ENCODE results near the gene PIGN.

The PIGN gene

DNA sequence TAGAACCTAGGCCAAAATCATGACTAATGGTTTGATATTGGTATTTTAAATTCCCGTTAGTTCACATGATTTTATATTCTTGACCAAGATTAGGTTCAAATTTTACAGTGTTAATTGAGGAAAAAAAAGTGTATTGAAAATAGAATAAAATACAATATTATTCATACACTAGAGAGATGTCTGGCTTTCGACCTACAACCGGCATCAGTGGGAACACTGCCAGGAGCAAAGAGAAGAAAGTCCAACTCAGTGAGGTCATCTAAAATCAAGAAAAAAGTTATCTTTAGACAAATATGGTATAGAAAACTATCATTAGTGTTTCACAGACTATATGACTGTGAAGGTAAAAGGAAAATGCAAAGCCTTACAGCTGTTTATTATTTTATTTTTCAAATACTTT, 81.5 kb downstream of the PIGN start:
- no peak for DNase-seq

DNA sequence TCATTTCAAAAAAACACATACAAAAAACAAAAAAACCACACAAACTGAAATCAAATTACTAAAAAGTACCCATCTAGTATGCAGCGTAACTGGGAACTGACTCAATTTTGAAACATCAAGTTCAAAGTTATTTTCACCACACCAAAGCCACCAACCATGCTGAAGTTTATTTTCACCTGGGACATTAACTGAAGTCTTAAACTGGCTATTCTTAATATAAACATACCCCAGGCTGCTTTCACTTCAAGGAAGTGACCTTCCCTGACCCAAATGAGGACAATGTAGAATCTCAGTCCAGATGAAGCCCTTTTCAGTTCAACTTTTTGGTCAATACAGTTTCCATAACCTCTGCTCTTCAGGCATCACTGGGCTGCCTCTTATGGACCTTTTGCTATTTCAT, 84.6 kb downstream of the PIGN start:
- DNase-seq, result no peak

GRCh38 chr18:62101321-62101721, 85.5 kb downstream of the PIGN start:
- DNase-seq, result no peak

DNA sequence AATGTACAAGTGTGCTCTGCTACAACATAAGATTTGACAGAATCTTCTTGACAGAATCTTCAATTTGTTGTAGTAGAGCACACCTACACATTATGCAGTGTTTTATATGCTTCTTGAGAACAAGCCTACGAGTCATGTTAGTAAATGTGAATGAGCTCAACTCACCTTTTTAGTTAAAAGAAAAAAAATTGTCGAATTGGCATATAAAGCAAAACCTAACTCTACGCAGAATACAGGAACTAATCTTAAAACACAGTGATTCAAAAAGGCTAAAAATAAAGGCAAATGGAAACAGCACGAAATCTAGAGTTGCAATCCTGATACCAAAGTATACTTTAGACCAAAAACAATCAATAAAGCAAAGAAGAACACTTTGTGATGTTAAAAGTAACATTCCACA, 87.9 kb downstream of the PIGN start:
- no peak for DNase-seq

DNA sequence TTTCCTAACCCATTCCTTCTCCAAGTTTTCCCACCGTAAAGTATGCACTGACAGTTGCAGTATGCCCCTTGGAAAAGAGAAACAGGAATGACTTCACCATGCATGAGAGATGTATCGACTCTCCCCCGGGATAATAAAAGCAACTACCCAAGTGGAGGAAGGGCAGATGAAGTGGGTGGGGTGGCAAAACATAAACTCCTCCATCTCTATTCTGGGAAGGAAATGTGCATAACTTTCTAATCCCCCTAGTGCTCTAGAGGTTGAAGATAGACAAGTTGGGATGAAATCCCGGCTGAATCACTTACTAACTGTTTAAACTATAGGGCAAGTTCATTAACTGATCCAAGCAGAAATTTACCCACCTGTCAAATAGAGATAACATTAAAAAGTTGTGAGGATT, 89.2 kb downstream of the PIGN start:
- DNase-seq, result no peak

DNA sequence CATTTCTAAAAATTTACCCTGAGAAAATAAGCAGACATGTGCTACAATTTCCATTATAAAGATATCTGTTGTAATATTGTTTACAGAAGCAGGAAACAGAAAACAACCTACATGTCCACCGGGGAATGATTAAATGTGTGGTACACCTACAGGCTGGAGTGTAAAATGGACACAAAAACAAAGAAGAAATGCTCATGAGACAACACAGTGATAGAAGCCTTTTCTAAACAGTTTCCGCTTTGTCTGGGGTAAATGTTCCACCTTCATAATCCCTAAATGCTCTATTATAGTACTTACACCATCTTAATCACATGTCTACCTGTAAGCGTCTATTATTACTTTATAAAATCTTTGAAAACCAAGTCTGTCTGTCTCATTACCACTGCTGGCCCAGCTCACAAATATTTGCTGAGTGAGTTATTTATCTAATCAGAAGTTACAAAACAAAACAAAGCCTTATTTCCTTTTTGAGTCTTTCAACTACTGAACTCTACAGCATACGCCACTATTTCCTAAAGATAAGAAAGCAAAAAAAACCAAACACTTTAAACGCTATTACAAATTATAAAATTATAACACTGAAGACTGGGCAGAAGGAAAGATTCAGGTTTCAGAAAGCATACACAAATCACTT, 95.3 kb downstream of the PIGN start:
- DNase-seq, result no peak

GRCh38 chr18:62089174-62089573, 97.7 kb downstream of the PIGN start:
- DNase-seq, result no peak

GRCh38 chr18:62088156-62088555, 98.7 kb downstream of the PIGN start:
- no peak for DNase-seq

- no peak for DNase-seq
Measured at GRCh38 chr18:62085756-62086155, 101.1 kb downstream of the PIGN start.

DNA sequence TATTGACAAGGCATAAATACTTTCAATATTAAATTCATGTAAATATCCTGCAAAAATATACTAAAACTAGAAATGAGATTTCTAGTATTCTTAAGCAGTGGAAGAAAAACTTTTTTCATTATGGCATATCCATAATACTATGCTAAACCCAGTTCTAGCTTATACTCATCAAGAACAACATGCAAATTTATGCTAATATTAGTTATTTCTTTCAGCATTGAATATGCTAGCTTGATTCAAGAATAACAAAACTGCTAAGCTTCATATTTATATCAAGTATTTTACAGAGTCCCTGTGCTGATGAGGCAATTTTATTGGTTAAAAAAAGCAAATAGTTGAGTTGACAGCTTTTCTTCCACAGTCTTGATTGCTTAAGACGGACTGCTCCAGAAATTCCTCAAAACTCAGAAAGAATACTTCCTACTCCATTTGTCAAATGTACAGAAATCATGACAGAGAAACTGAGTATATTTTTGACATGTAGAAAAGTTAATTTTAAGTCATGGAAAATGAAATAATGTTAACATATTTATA, 105.0 kb downstream of the PIGN start:
- no peak for DNase-seq

DNA sequence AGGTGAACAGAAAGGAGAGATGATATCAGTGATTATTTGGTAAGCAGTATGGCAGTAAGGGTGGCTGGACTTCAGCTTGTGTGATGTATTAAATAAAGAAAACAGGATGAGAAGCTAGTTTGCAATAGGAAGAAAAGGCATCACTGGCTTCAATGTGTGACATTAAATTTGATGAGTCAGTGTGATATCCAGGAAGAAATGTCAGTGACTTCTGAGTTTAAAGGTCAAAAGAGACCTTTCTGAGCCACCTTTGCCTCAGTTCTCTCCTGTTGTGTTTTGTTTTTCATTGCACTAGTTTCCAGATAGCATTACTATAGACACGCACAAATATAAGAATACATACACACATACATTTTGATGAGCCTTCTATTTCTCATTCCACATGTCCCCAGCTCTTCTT, 105.6 kb downstream of the PIGN start:
- no peak for DNase-seq

DNA sequence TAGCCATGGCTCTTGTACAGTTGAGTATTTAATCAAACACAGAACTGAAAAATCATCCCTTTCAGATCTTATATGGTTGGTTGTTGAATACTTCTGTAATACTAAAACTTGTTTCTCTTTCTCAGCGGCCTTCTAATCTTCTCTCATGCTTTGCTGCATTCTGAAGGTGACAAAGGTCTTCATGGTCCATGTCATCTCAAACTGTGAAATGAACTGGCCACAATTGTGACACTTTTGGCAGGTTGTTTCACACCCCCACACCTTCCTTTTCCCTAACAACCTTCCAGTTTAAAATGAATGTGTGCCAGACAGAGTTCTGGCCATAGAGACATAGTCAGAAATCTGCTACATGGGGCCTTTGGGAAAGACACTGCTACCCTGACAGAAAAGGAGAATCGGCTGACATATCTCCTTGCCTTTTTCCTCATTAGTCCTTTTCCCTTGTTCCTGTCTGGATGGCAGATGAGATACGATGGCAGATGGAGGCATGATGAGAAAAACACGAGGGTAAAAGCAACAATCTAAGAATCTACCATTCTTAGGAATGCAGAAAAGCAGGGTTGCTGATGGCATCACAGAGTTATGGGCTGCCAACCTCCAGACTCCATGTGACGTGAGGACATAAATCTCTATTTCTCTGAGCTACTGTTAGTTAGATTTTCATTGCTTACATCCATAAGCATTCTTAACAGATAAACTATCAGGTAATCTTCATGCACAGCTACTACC, 106.5 kb downstream of the PIGN start:
- no peak for DNase-seq

DNA sequence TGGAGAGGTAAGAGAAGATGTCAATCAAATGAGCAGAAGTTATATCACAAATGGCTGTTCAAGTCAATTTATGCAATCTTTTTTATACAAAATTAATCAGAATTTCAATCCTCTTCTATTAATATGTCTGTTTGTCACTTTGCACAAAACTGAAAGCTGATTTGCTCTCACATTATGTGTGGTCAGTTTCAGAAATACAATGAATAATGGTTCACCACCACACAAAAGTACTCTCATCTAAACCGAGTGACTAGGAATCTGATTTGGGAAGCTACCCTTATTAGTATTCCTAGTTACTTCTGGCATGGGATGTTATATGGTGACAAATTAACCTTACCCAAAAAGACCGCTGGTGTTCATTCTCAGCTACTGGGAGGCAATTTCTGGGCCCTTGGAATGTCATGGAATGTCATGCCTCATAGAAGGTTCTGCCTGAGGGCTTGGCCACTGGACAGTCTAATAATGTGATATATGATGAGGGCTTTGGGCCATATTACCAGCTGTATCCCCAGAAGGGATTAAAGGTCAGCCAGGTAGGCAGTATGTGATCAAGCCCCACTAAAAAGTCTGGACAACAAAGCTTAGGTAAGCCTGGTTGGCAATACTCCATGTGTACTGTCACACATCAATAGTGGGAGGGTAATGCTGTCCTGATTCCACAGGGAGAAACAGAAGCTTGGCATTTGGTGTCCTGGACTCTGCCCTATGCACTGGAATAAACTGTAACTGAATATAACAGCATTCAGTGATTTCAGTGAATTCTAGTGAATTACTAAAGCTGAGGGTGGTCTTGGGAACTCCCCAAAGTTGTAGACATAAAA, 113.2 kb downstream of the PIGN start:
- no peak for DNase-seq

GRCh38 chr18:62072370-62072769, 114.5 kb downstream of the PIGN start:
- DNase-seq, result no peak

- DNase-seq, result no peak
Measured at GRCh38 chr18:62071071-62071470, 115.8 kb downstream of the PIGN start.

GRCh38 chr18:62070302-62070701, 116.6 kb downstream of the PIGN start:
- DNase-seq, result no peak

DNA sequence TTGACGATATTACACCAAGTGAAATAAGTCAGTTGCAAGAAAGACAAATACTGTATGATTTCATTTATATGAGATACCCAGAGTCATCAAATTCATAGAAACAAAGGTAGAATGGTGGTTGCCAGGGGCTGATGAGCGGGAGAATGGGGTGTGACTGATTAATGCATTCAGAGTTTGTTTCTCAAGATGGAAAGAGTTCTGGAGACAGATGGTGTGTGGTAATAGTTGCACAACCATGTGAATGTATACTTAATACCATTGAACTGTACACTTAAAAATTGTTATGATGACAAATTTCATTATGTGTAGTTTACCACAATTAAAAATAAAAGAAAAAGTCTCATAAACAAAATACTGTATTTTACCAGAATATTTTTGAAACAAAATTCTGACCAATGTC, 117.3 kb downstream of the PIGN start:
- DNase-seq, result no peak

- DNase-seq, result no peak
Measured at GRCh38 chr18:62066102-62066818, 120.6 kb downstream of the PIGN start.

DNA sequence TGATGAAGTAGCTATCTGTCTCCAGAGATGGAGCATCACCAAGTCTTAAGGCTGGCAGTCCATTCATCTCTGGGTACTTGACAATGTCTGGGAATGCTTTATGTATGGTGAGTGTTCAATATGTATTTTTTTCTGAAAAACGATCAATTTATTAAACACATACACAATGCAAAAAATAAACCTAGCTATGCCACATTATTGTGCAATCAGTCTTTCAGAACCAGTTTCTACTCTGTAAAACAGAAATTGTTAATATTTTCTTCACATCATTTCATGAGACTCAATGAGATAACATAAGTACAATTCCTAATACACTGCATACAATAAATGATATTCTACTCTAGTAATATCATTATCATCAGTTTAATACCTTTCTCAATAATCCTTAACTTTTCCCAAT, 122.5 kb downstream of the PIGN start:
- no peak for DNase-seq

DNA sequence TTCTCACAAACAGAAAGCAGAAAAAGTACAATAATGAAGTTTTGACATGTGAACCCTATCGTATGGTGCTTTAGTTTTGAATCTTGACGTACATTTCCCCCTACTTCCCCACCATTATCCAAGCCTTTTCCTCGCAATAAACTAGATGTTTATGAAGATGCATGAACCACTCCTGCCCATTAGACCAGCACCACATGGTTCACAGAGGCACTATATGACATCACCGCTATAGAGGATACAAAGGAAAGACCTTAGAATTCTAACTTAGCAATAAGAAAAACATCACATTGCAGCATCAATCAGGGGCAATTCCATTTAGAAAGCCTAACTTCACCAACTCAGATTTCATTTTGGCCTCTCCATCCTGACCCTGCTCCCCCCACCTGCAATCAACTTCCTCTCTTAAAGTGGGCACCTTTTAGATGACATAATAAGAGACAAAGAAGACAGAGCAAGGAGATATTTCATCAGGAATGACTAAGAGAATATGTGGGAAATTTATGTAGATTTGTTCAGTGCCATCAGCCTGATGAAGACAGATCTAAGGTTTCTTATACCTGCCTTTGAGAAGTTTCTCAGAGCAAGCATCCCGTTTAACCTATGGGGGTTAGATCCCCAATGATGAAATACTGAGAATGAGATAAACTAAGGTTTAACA, 124.9 kb downstream of the PIGN start:
- no peak for DNase-seq

DNA sequence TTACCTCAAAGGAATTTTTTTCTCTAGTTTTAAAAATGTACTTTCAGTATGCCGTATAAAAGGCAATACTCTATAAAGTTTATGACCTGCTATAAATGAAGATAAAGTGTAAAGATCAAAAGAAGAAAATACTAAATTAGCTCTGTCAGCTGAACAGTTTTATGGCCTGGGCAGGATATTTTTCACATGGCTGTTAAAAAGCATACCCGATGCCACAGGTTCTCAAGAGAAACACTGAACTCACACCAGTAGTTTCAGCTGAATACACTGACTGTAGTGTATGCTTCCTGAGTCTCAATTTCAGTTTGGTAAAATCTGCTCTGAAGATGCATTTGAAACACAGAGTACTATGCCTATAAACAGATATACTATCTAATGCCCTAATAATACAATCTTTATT, 126.0 kb downstream of the PIGN start:
- no peak for DNase-seq

DNA sequence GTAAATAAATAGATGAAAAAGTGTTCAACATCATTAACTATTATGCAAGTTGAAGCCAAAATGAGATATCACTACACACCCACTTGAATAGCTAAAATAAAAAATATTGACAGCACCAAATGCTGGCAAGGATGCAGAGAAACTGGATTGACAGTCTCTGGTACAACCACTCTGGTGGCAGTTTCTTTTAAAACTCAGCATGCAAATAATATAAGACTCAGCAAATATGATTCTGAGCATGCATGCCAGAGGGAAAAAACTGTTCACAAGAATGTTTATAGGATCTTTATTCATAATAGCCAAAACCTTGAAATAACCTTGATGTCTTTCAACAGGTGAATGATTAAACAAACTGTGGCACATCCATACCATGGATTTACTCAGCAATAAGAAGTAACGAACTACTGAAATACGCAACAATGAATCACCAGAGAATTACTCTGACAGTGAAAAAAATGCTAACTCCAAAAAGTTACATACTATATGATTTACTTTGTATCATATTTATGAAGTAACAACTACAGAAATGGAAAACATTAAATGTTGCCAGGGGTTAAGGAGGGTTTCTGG, 131.8 kb downstream of the PIGN start:
- no peak for DNase-seq

All from NCI-H446 (cell line).